Right lobe of liver (tissue), 6 donors: ENCODE measurements around the gene GFPT1. TPM values are rescaled to one million over a fixed set of nuclear protein-coding genes. Genes with fewer than 3 reads are reported as not detected.

Experiments
- ATAC-seq, 4 donors: fragments of 200-7000 bp; cut with Tn5 transposase; one replicate each; pipeline ENCODE4 v1.9.1; 2020; ENCODE audit warnings: mild to moderate bottlenecking in 4 of 4, moderate library complexity in 4 of 4
- DNase-seq, 3 donors: peaks; one replicate each; pipeline ENCODE4 v3.0.0-alpha.2; 2020
- H3K27ac ChIP-seq, 3 donors: fragments of 200-600 bp; one replicate each; pipeline ENCODE4 v1.8.0; 2022
- H3K27me3 ChIP-seq, 2 donors: fragments of 200-600 bp; one replicate each; pipeline ENCODE4 v1.8.0; 2022
- H3K36me3 ChIP-seq, 4 donors: fragments of 200-600 bp; sonication (generic) in 1 of 4; one replicate each; pipeline versions ENCODE4 v1.5.1 to v1.8.0; 2017 to 2022; ENCODE audit warnings: control low read depth in 1 of 4
- H3K4me1 ChIP-seq, 4 donors: fragments of 200-600 bp; sonication (generic) in 1 of 4; one replicate each; pipeline versions ENCODE4 v1.5.1 to v1.8.0; 2017 to 2022; ENCODE audit warnings: control low read depth in 1 of 4
- H3K4me3 ChIP-seq, 3 donors: fragments of 200-600 bp; one replicate each; pipeline ENCODE4 v1.8.0; 2022
- H3K9me3 ChIP-seq, 4 donors: fragments of 200-600 bp; sonication (generic) in 1 of 4; one replicate each; pipeline versions ENCODE4 v1.5.1 to v1.8.0; 2017 to 2022; ENCODE audit warnings: control low read depth in 1 of 4
- CTCF ChIP-seq, 4 donors: fragments of 200-600 bp in 3 of 4; fragments of 450-650 bp in 1 of 4; IDR thresholded peaks; one replicate each; pipeline versions ENCODE4 v1.5.1 to v1.8.0; 2016 to 2022; ENCODE audit warnings: antibody characterized with exemption in 4 of 4, mild to moderate bottlenecking in 2 of 4
- POLR2A ChIP-seq: fragments of 450-650 bp; IDR thresholded peaks from one replicate; pipeline ENCODE4 v1.6.1; 2017; ENCODE audit warnings: antibody characterized with exemption, mild to moderate bottlenecking
- WGBS: methylation state at CpG from one replicate; pipeline ENCODE4 v1.1.6; 2018; ENCODE audit warnings: low coverage, low lambda C conversion rate; ENCODE audit not compliant: insufficient coverage; ENCODE audit errors: missing lambda C conversion rate; 5-methylcytosine and 5-hydroxymethylcytosine counted together
- intact Hi-C, 2 donors: fragments of 100-400 bp; cut with DNase I; formaldehyde crosslinking; loops; one replicate each; pipeline versions ENCODE4 v1.11.2 to v1.14.1; 2022
- total RNA-seq, 6 experiments: library from RNA; depleted of rRNA in 2 of 6; stranded (reverse); fragments of >200 nt in 2 of 6; fragmentation: NEBNext Ultra II Directional in 3 of 6; extraction: Animal tissue kit (Norgen Biotek cat#: 25700) in 3 of 6; gene quantifications; one replicate each; pipeline versions ENCODE4 v1.1.0 to v1.2.4, GENCODE V29; 2016 to 2023
- donor health status: DM: no; HTN: yes; CAD: no.
- donor health status: DM: no; HTN: no; CAD: no.
- donor health status: DM: no; HTN: no; CAD: no.
- donor health status: DM: no; HTN: yes; CAD: no.
- donor health status: DM: no; HTN: yes; CAD: no.

GFPT1 gene
- total RNA-seq, 6 experiments from 2014 or later = 20.7 to 46.1 (median 30.5) TPM

GRCh38 chr2:69304656-69305055, 82.4 kb downstream of the GFPT1 start:
- Histone ChIP-seq H3K9me3 (no peaks in the 10 kb centered on the region), H3K36me3 (no peaks in the 10 kb centered on the region), H3K4me3 (no peak overlapping the region), H3K27ac (no peak overlapping the region), H3K27me3 (peaks cover 0 to 5% of the 10 kb centered on the region in 2 donors), H3K4me1 (peaks cover 0 to 12% (median 3%) of the 10 kb centered on the region in 4 donors)
- WGBS = 63% methylated on average over 11 of the region's 13 CpGs
- DNase-seq (no peak), ATAC-seq (no peak)
- TF ChIP-seq POLR2A (no peak), CTCF (IDR thresholded peaks at IDR 0.05) (no peak)
- intact Hi-C loops = loop anchor here in 1 of 2 donors (5.0 kb wide), 1 partner anchor 282 kb away; no protein-coding TSS in a partner anchor

- Histone ChIP-seq H3K27ac (no peak overlapping the region), H3K36me3 (no peaks in the 10 kb centered on the region), H3K27me3 (no peaks in the 10 kb centered on the region), H3K4me3 (no peak overlapping the region), H3K4me1 (no peaks in the 10 kb centered on the region), H3K9me3 (no peaks in the 10 kb centered on the region)
- intact Hi-C loops = no loop called here
- DNase-seq (no peak), ATAC-seq (peak in 3 of 4 donors; percentile 49 to 84 (median 70))
- TF ChIP-seq CTCF (IDR thresholded peaks at IDR 0.05) (no peak), POLR2A (no peak)
- 14% methylated on average over 3 of the region's 3 CpGs for WGBS
Measured at GRCh38 chr2:69300650-69301049, 86.4 kb downstream of the GFPT1 start.

- Histone ChIP-seq H3K36me3 (no peaks in the 10 kb centered on the region), H3K27ac (no peak overlapping the region), H3K9me3 (no peaks in the 10 kb centered on the region), H3K4me1 (no peaks in the 10 kb centered on the region), H3K4me3 (no peak overlapping the region), H3K27me3 (no peaks in the 10 kb centered on the region)
- ATAC-seq = peak in 3 of 4 donors; percentile 11 to 34 (median 17)
- TF ChIP-seq CTCF (IDR thresholded peaks at IDR 0.05) = no peak
- TF ChIP-seq POLR2A = no peak
- WGBS = 44% methylated on average over 3 of the region's 4 CpGs
- no peak for DNase-seq
- intact Hi-C loops = no loop called here
Measured at GRCh38 chr2:69299772-69300516, 87.1 kb downstream of the GFPT1 start.

GRCh38 chr2:69298862-69299261, 88.2 kb downstream of the GFPT1 start:
- ATAC-seq (no peak), DNase-seq (no peak)
- intact Hi-C loops = no loop called here
- H3K27me3 ChIP-seq = no peaks in the 10 kb centered on the region
- H3K4me3 ChIP-seq = no peak overlapping the region
- H3K36me3 ChIP-seq = no peaks in the 10 kb centered on the region
- H3K27ac ChIP-seq = no peak overlapping the region
- no peaks in the 10 kb centered on the region for H3K4me1 ChIP-seq
- no peak for TF ChIP-seq POLR2A
- no CpG with 5 or more reads among the region's 4 CpGs for whole genome bisulfite sequencing
- no peaks in the 10 kb centered on the region for H3K9me3 ChIP-seq

- intact Hi-C loops = no loop called here
- no peak overlapping the region for H3K4me3 ChIP-seq
- H3K4me1 ChIP-seq = no peaks in the 10 kb centered on the region
- no peak overlapping the region for H3K27ac ChIP-seq
- DNase-seq (no peak), ATAC-seq (no peak)
- H3K9me3 ChIP-seq = no peaks in the 10 kb centered on the region
- H3K27me3 ChIP-seq = no peaks in the 10 kb centered on the region
- WGBS = 85% methylated on average over 6 of the region's 7 CpGs
- TF ChIP-seq POLR2A (no peak), CTCF (IDR thresholded peaks at IDR 0.05) (no peak)
- no peaks in the 10 kb centered on the region for H3K36me3 ChIP-seq
Measured at GRCh38 chr2:69298261-69298660, 88.8 kb downstream of the GFPT1 start.
